HepG2 (cell line): ENCODE measurements around the gene RPS27A. TPM values are rescaled to one million over a fixed set of nuclear protein-coding genes. Genes with fewer than 3 reads are reported as not detected.
A peak's percentile ranks its signal among the peaks of the same experiment; 100 is the strongest.

Source experiments
- GPN1 ChIP-seq: sonication (generic); formaldehyde crosslinking; IDR thresholded peaks from 2 replicates; pipeline ENCODE4 v1.5.1; 2020; ENCODE audit warnings: missing genetic modification reagents, borderline replicate concordance
- HDAC1 ChIP-seq: sonication (generic); formaldehyde crosslinking; IDR thresholded peaks from 2 replicates; pipeline ENCODE4 v1.5.1; 2020; ENCODE audit warnings: mild to moderate bottlenecking, missing genetic modification reagents
- IKZF4 ChIP-seq: sonication (generic); formaldehyde crosslinking; IDR thresholded peaks from 2 replicates; pipeline ENCODE4 v1.5.1; 2020; ENCODE audit warnings: borderline replicate concordance, mild to moderate bottlenecking, low read depth, missing genetic modification reagents; ENCODE audit errors: not compliant biosample characterization
- MIXL1 ChIP-seq: IDR thresholded peaks from 2 replicates; pipeline ENCODE4 v1.6.1; 2016
- PPARG ChIP-seq: conservative IDR thresholded peaks from 2 replicates; pipeline ENCODE4 v1.6.1; 2016; ENCODE audit warnings: missing biosample characterization, missing genetic modification reagents
- RAD21 ChIP-seq: fragments of 450-650 bp; formaldehyde crosslinking; IDR thresholded peaks from 2 replicates; pipeline ENCODE4 v1.5.0; 2020; ENCODE audit warnings: mild to moderate bottlenecking
- ZNF564 ChIP-seq: sonication (generic); formaldehyde crosslinking; IDR thresholded peaks from 2 replicates; pipeline ENCODE4 v1.8.1; 2023; ENCODE audit warnings: mild to moderate bottlenecking, missing genetic modification reagents
- ZNF761 ChIP-seq: sonication (generic); formaldehyde crosslinking; conservative IDR thresholded peaks from 2 replicates; pipeline ENCODE4 v1.4.0; 2020; ENCODE audit warnings: mild to moderate bottlenecking, missing genetic modification reagents
- ZNF775 ChIP-seq: sonication (generic); formaldehyde crosslinking; IDR thresholded peaks from 2 replicates; pipeline ENCODE4 v1.4.0; 2020; ENCODE audit warnings: missing genetic modification reagents, mild to moderate bottlenecking, moderate library complexity, borderline replicate concordance
- ZNF792 ChIP-seq: IDR thresholded peaks from 2 replicates; pipeline ENCODE4 v1.6.1; 2016
- ZNF839 ChIP-seq: sonication (generic); formaldehyde crosslinking; IDR thresholded peaks from 2 replicates; pipeline ENCODE4 v1.4.0; 2020; ENCODE audit warnings: missing genetic modification reagents, mild to moderate bottlenecking, borderline replicate concordance
- ZNF850 ChIP-seq: sonication (generic); formaldehyde crosslinking; conservative IDR thresholded peaks from 2 replicates; pipeline ENCODE4 v1.9.0; 2021; ENCODE audit warnings: mild to moderate bottlenecking, missing genetic modification reagents
- polyA plus RNA-seq, 8 experiments: library from polyadenylated mRNA; depleted of rRNA in 3 of 8; stranded (reverse) in 7 of 8; unstranded in 1 of 8; fragments of >200 nt; fragmentation: Illumina TruSeq in 4 of 8; extraction: Trizol in 4 of 8; gene quantifications; 2 replicates each; pipeline versions ENCODE4 v1.2.1 to v1.2.3, GENCODE V29; 2011 to 2016; ENCODE audit warnings: low read depth in 4 of 8, missing spikeins in 1 of 8, mixed read lengths in 1 of 8; ENCODE audit not compliant: insufficient read depth in 1 of 8
- total RNA-seq, 5 experiments: library from RNA; depleted of rRNA; stranded (reverse); fragments of >200 nt; fragmentation: Illumina TruSeq; extraction: Trizol; gene quantifications; 2 replicates each; pipeline ENCODE4 v1.2.3, GENCODE V29; 2016; ENCODE audit warnings: low read depth in 1 of 5
- TF ChIP-seq, protein P1 (sequence below): sonication (generic); formaldehyde crosslinking; IDR thresholded peaks from 2 replicates; pipeline ENCODE4 v1.4.0; 2020; ENCODE audit warnings: missing genetic modification reagents, borderline replicate concordance
- TF ChIP-seq, protein P2 (sequence below): sonication (generic); formaldehyde crosslinking; IDR thresholded peaks from one replicate; pipeline ENCODE4 v1.5.1; 2020; ENCODE audit warnings: mild to moderate bottlenecking, missing genetic modification reagents; ENCODE audit errors: not compliant biosample characterization
- TF ChIP-seq, protein P3 (sequence below): sonication (generic); formaldehyde crosslinking; IDR thresholded peaks from 2 replicates; pipeline ENCODE4 v1.5.0; 2020; ENCODE audit warnings: missing genetic modification reagents
- TF ChIP-seq, protein P4 (sequence below): sonication (generic); formaldehyde crosslinking; IDR thresholded peaks from 2 replicates; pipeline ENCODE4 v1.4.0; 2020; ENCODE audit warnings: missing genetic modification reagents

RPS27A gene
- total and polyA plus RNA-seq, 2 of the 13 experiments (the other 11 are each of a cell fraction or from before 2014, with no cell fraction given), result 2,779 to 3,269 TPM

DNA sequence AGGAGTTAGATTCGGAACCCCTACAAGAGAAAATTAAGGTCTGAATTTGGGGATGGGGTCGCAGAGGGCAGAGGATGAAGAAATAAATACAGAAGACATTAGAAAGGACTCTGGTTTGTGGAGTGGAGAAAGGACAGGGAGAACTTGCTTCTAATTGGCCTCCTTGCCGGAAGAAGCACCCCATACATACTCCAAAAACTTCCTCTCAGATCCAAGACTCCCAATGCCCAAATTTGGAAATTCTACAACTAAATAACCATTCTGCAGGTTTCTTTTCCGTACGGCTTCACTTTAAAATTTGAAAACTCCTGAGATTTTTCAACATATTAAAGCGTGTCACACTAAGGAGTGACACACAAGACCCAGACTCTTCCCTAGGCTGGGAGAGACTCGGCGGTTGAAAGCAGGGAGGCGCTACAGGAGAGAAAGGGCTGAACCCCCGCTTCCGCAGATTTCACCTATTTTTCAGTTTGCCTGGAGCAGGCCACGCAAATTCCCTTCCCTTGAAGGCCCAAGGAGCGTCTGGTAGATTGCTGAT lies 873 bp upstream of the RPS27A start (continued):
- TF ChIP-seq, protein P1, sequence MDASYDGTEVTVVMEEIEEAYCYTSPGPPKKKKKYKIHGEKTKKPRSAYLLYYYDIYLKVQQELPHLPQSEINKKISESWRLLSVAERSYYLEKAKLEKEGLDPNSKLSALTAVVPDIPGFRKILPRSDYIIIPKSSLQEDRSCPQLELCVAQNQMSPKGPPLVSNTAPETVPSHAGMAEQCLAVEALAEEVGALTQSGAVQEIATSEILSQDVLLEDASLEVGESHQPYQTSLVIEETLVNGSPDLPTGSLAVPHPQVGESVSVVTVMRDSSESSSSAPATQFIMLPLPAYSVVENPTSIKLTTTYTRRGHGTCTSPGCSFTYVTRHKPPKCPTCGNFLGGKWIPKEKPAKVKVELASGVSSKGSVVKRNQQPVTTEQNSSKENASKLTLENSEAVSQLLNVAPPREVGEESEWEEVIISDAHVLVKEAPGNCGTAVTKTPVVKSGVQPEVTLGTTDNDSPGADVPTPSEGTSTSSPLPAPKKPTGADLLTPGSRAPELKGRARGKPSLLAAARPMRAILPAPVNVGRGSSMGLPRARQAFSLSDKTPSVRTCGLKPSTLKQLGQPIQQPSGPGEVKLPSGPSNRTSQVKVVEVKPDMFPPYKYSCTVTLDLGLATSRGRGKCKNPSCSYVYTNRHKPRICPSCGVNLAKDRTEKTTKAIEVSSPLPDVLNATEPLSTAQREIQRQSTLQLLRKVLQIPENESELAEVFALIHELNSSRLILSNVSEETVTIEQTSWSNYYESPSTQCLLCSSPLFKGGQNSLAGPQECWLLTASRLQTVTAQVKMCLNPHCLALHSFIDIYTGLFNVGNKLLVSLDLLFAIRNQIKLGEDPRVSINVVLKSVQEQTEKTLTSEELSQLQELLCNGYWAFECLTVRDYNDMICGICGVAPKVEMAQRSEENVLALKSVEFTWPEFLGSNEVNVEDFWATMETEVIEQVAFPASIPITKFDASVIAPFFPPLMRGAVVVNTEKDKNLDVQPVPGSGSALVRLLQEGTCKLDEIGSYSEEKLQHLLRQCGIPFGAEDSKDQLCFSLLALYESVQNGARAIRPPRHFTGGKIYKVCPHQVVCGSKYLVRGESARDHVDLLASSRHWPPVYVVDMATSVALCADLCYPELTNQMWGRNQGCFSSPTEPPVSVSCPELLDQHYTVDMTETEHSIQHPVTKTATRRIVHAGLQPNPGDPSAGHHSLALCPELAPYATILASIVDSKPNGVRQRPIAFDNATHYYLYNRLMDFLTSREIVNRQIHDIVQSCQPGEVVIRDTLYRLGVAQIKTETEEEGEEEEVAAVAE, result no peak
- TF ChIP-seq GPN1 (CRISPR knock-in tag), result no peak
- no peak for TF ChIP-seq IKZF4
- 0 out of 2 replicates have a peak, but pooled peaks have one; percentile 18 for TF ChIP-seq ZNF564
- no peak; the same call in 1 of the 2 replicates for TF ChIP-seq PPARG (CRISPR knock-in tag)
- TF ChIP-seq, protein P2, sequence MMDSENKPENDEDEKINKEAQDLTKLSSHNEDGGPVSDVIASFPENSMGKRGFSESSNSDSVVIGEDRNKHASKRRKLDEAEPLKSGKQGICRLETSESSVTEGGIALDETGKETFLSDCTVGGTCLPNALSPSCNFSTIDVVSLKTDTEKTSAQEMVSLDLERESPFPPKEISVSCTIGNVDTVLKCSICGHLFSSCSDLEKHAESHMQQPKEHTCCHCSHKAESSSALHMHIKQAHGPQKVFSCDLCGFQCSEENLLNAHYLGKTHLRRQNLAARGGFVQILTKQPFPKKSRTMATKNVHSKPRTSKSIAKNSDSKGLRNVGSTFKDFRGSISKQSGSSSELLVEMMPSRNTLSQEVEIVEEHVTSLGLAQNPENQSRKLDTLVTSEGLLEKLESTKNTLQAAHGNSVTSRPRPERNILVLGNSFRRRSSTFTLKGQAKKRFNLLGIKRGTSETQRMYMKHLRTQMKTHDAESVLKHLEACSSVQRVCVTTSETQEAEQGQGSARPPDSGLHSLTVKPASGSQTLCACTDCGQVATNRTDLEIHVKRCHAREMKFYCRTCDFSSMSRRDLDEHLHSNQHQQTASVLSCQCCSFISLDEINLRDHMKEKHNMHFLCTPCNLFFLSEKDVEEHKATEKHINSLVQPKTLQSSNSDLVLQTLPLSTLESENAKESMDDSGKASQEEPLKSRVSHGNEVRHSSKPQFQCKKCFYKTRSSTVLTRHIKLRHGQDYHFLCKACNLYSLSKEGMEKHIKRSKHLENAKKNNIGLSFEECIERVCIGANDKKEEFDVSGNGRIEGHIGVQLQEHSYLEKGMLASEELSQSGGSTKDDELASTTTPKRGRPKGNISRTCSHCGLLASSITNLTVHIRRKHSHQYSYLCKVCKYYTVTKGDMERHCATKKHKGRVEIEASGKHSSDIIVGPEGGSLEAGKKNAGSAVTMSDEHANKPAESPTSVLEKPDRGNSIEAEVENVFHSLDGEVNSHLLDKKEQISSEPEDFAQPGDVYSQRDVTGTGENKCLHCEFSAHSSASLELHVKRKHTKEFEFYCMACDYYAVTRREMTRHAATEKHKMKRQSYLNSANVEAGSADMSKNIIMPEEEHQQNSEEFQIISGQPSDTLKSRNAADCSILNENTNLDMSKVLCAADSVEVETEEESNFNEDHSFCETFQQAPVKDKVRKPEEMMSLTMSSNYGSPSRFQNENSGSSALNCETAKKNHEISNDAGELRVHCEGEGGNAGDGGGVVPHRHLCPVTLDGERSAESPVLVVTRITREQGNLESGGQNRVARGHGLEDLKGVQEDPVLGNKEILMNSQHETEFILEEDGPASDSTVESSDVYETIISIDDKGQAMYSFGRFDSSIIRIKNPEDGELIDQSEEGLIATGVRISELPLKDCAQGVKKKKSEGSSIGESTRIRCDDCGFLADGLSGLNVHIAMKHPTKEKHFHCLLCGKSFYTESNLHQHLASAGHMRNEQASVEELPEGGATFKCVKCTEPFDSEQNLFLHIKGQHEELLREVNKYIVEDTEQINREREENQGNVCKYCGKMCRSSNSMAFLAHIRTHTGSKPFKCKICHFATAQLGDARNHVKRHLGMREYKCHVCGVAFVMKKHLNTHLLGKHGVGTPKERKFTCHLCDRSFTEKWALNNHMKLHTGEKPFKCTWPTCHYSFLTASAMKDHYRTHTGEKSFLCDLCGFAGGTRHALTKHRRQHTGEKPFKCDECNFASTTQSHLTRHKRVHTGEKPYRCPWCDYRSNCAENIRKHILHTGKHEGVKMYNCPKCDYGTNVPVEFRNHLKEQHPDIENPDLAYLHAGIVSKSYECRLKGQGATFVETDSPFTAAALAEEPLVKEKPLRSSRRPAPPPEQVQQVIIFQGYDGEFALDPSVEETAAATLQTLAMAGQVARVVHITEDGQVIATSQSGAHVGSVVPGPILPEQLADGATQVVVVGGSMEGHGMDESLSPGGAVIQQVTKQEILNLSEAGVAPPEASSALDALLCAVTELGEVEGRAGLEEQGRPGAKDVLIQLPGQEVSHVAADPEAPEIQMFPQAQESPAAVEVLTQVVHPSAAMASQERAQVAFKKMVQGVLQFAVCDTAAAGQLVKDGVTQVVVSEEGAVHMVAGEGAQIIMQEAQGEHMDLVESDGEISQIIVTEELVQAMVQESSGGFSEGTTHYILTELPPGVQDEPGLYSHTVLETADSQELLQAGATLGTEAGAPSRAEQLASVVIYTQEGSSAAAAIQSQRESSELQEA (CRISPR knock-in tag), result no peak
- no peak for TF ChIP-seq ZNF775 (CRISPR knock-in tag)
- TF ChIP-seq, protein P3, sequence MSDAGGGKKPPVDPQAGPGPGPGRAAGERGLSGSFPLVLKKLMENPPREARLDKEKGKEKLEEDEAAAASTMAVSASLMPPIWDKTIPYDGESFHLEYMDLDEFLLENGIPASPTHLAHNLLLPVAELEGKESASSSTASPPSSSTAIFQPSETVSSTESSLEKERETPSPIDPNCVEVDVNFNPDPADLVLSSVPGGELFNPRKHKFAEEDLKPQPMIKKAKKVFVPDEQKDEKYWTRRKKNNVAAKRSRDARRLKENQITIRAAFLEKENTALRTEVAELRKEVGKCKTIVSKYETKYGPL (CRISPR knock-in tag), result no peak
- no peak for TF ChIP-seq ZNF850
- TF ChIP-seq ZNF839 (CRISPR knock-in tag), result no peak
- TF ChIP-seq RAD21 (CRISPR knock-in tag), result 0 out of 2 replicates have a peak, but pooled peaks have one; percentile 25
- TF ChIP-seq ZNF792 (CRISPR knock-in tag), result no peak
- TF ChIP-seq, protein P4, sequence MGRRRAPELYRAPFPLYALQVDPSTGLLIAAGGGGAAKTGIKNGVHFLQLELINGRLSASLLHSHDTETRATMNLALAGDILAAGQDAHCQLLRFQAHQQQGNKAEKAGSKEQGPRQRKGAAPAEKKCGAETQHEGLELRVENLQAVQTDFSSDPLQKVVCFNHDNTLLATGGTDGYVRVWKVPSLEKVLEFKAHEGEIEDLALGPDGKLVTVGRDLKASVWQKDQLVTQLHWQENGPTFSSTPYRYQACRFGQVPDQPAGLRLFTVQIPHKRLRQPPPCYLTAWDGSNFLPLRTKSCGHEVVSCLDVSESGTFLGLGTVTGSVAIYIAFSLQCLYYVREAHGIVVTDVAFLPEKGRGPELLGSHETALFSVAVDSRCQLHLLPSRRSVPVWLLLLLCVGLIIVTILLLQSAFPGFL, result no peak
- no peak for TF ChIP-seq MIXL1 (CRISPR knock-in tag)
- TF ChIP-seq HDAC1 (CRISPR knock-in tag), result no peak
- no peak for TF ChIP-seq ZNF761 (CRISPR knock-in tag)
